Measurements from ENCODE around the gene CEBPZ. TPM values are rescaled to one million over a fixed set of nuclear protein-coding genes. Genes with fewer than 3 reads are reported as not detected.
"Not testable (repeated sequence)": the region's sequence is repeated elsewhere in the genome, so short reads cannot be mapped to it uniquely, and the experiment has no call there.

CEBPZ gene
- polyA plus RNA-seq, 3 donors = 98.8 to 109 (median 99.8) TPM

- no peak for DNase-seq (ENCODE audit: low read depth in 3 of 3, low spot score in 2 of 3)
These were observed 8.3 kb downstream of the CEBPZ start for GRCh38 chr2:37223131-37223530.

- no peak for DNase-seq (ENCODE audit: low read depth in 3 of 3, low spot score in 2 of 3)
These were observed 12.3 kb downstream of the CEBPZ start for GRCh38 chr2:37219046-37219445.

GRCh38 chr2:37215250-37215649, 16.1 kb downstream of the CEBPZ start:
- no peak for DNase-seq (ENCODE audit: low read depth in 3 of 3, low spot score in 2 of 3)

- no peak for DNase-seq (ENCODE audit: low read depth in 3 of 3, low spot score in 2 of 3)
These were observed 19.5 kb downstream of the CEBPZ start for GRCh38 chr2:37211939-37212338.

- DNase-seq (ENCODE audit: low read depth in 3 of 3, low spot score in 2 of 3) = no peak
These were observed 20.2 kb downstream of the CEBPZ start for GRCh38 chr2:37211212-37211611.

GRCh38 chr2:37206760-37207159, 24.6 kb downstream of the CEBPZ start:
- not testable (repeated sequence) for DNase-seq (ENCODE audit: low read depth in 3 of 3, low spot score in 2 of 3)

- DNase-seq (ENCODE audit: low read depth in 3 of 3, low spot score in 2 of 3) = no peak
These were observed 25.6 kb downstream of the CEBPZ start for GRCh38 chr2:37205689-37206341.

GRCh38 chr2:37205071-37205661, 26.2 kb downstream of the CEBPZ start:
- not testable (repeated sequence) for DNase-seq (ENCODE audit: low read depth in 3 of 3, low spot score in 2 of 3)

- DNase-seq (ENCODE audit: low read depth in 3 of 3, low spot score in 2 of 3) = no peak
These were observed 27.7 kb downstream of the CEBPZ start for GRCh38 chr2:37203708-37204107.

GRCh38 chr2:37201766-37202165, 29.6 kb downstream of the CEBPZ start:
- no peak for DNase-seq (ENCODE audit: low read depth in 3 of 3, low spot score in 2 of 3)

- no peak for DNase-seq (ENCODE audit: low read depth in 3 of 3, low spot score in 2 of 3)
These were observed 30.2 kb downstream of the CEBPZ start for GRCh38 chr2:37201208-37201607.

GRCh38 chr2:37198681-37199065, 32.7 kb downstream of the CEBPZ start:
- no peak for DNase-seq (ENCODE audit: low read depth in 3 of 3, low spot score in 2 of 3)

GRCh38 chr2:37196320-37197195, 34.8 kb downstream of the CEBPZ start, which contains the start of gene CEBPZOS:
CEBPZOS (plus strand) TSS chr2:37196496; CDS start chr2:37199705, 3,209 bp downstream.
- DNase-seq (ENCODE audit: low read depth in 3 of 3, low spot score in 2 of 3) = peak; percentile 75 to 87 (median 76)

GRCh38 chr2:37195862-37196319, 35.5 kb downstream of the CEBPZ start:
- not testable (repeated sequence) for DNase-seq (ENCODE audit: low read depth in 3 of 3, low spot score in 2 of 3)

- DNase-seq (ENCODE audit: low read depth in 3 of 3, low spot score in 2 of 3) = no peak
These were observed 38.8 kb downstream of the CEBPZ start for GRCh38 chr2:37192551-37192950.

- no peak for DNase-seq (ENCODE audit: low read depth in 3 of 3, low spot score in 2 of 3)
These were observed 39.6 kb downstream of the CEBPZ start for GRCh38 chr2:37191747-37192146.

GRCh38 chr2:37191253-37191652, 40.1 kb downstream of the CEBPZ start:
- DNase-seq (ENCODE audit: low read depth in 3 of 3, low spot score in 2 of 3) = no peak

GRCh38 chr2:37190290-37190689, 41.1 kb downstream of the CEBPZ start:
- no peak for DNase-seq (ENCODE audit: low read depth in 3 of 3, low spot score in 2 of 3)

- DNase-seq (ENCODE audit: low read depth in 3 of 3, low spot score in 2 of 3) = no peak
These were observed 41.8 kb downstream of the CEBPZ start for GRCh38 chr2:37189452-37190153.

GRCh38 chr2:37188570-37188969, 42.8 kb downstream of the CEBPZ start, which contains the start of gene SULT6B1:
SULT6B1 (minus strand) TSS chr2:37188670; CDS start chr2:37188640, 30 bp downstream.
- no peak for DNase-seq (ENCODE audit: low read depth in 3 of 3, low spot score in 2 of 3)

All from right renal cortex interstitium (tissue), 3 donors.